Measurements from ENCODE around the gene RHOG.
"Not testable (repeated sequence)": the region's sequence is repeated elsewhere in the genome, so short reads cannot be mapped to it uniquely, and the experiment has no call there.

RHOG gene

DNA sequence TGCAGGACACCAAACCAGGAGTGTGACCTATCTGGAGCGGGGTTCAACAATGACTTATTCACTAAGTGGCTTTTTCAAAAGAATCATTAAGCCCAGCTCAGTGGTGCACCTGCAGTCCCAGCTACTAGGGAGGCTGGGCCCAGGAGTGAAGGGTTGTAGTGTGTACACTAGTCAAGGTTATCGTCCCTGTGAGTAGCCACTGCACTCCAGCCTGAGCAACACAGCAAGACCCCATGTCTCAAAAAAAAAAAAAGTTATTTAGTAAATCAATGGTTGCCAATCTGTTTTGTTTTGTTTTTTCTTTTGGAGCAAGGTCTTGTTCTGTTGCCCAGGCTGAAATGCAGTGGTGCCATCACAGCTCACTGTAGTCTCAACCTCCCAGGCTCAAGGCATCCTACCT lies 7.9 kb downstream of the RHOG start:
- no peak for DNase-seq

DNA sequence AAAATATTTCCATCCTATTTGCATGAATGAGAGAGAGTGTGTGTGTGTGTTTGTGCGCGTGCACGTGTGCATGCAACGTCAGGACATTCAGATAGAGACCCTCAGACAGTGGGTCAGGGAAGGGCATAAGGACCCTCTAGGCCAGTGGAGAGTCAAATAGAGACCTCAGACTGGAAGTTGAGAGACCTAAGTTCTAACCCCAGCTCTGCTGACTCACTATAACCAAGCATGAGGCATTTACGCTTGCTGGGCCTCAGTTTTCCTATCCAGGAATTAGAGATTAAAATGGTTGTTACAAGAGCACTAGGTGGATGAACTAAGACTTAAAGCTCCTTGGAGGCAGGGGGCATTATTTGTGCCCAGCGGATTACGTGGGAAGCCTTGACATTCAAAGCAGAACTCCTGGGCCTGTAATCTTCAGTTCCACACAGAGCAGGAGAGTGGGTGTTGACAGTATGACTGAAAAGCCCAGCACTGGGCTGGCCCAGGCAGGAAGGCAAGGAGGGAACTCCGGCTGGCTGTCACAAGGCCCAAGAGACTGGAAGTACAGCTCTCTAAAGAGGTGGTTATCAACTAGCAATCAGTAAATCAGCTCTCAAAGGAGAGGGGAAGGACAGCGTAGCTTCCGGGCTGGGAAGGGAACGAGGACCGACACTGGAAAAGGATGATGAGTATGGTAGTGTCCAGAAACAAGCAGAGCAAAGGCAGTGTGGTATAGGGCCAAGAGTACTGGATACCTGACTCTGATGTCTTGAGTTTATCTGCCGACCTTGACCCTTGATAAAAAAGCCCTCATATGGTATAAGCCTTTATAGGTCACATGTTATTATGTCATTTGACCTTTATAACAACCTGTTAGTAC lies 9.2 kb downstream of the RHOG start:
- DNase-seq, result no peak

- DNase-seq, result no peak
Observed at GRCh38 chr11:3830730-3831129, 10.0 kb downstream of the RHOG start.

- DNase-seq, result no peak
Observed at GRCh38 chr11:3830088-3830487, 10.7 kb downstream of the RHOG start.

- no peak for DNase-seq
Observed at GRCh38 chr11:3827434-3828186, 13.1 kb downstream of the RHOG start.

DNA sequence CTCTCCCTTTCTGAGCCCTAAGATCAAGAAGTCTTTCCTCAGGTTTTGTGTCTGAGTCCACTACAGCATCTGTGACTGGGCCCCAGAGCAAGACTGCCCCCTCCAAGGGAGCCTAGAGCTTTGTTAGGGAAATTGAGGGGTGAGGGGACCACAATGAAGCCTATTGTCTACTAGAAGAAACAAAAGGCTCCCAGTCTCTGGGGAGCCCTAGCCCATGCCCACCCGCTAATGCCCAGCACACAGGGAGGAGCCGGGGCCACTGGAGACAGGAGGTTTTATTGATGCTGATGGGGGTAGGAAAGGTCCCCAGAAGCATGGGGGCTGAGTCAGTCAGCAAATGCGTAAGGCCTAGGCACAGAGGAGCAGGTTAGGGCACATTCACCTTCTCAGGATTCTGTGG lies 14.0 kb downstream of the RHOG start:
- no peak for DNase-seq

- no peak for DNase-seq
Observed at GRCh38 chr11:3825473-3826154, 15.1 kb downstream of the RHOG start.

DNA sequence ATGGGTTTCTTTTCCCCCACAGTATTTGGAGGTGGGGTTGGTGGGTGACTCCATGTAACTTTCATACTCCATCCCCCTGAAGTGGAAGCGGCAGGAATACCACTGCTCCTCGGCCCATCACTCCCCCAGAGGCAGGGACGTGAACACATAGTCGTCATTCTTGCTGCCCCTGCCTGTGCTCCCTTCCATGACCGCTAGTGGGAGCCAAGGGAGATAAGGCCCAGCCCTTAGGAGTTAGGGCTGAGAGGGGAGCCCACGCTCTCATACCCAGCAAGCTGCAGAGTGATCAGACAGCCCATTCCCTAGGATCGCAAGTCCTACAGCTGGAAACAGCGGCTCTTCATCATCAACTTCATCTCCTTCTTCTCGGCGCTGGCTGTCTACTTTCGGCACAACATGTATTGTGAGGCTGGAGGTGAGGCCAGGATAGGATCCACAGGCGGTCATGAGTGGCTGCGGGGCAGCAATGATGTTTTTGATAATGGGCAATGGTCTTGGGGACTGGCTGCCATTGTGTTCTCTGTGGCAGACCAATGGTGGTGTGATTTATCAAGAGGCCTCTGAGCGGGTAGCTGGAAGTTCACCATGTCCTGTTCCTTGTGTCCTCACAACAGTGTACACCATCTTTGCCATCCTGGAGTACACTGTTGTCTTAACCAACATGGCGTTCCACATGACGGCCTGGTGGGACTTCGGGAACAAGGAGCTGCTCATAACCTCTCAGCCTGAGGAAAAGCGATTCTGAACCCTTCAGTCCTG lies 15.9 kb downstream of the RHOG start:
- peak; percentile 42 for DNase-seq

DNA sequence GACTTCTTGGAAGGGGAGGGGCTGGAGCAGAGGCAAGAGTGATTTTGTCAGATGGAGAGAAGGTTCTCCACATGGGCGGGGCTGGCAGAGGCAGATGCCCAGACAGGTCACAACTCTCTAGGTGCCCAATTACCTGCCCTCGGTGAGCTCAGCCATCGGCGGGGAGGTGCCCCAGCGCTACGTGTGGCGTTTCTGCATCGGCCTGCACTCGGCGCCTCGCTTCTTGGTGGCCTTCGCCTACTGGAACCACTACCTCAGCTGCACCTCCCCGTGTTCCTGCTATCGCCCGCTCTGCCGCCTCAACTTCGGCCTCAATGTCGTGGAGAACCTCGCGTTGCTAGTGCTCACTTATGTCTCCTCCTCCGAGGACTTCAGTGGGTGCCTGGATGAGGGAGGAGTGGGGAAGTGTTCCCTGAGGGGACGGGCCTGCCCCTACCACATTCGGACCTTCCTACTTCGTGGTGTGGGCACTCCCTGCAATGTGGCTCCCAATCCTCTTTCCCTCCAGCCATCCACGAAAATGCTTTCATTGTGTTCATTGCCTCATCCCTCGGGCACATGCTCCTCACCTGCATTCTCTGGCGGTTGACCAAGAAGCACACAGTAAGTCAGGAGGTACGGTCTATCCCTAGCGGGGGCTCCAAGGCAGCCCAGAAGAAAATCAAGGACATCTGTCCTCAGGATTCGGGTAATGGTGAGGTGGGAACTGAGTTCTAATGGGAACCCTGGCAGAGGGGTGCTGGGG lies 16.8 kb downstream of the RHOG start:
- no peak for DNase-seq

DNA sequence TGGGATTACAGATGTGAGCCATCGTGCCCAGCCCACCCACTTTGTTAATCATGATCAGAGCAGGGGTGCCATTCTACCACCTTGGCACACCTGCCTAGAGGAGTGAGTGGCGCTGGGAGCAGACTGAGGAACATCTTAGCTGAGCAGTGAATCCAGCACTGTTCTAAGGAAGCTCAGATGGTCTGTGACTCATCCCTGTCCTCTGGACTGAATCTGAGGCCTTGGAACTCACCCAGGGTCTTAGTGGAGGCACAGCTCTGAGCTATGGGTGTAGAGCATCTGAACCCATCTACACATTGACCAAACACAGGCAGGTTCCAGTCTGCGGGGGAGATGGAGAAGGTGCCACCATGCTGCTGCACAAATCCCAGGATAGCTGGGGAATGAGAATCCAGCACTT lies 17.5 kb downstream of the RHOG start:
- DNase-seq, result no peak

DNA sequence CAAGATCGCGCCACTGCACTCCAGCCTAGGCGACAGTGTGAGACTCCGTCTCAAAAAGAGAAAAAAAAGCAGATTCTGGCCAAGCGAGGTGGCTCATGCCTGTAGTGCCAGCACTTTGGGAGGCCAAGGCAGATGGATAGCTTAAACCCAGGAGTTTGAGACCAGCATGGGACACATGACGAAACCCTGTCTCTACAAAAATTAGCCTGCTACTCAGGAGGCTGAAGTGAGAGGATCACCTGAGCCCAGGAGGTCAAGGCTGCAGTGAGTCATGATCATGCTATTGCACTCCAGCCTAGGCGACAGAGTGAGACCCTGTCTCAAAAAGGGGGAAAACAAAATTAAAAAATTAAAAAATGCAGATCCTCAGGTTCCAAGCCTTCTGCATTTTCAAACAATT lies 18.4 kb downstream of the RHOG start:
- no peak for DNase-seq

- no peak for DNase-seq
Observed at GRCh38 chr11:3820971-3821370, 19.8 kb downstream of the RHOG start.

DNA sequence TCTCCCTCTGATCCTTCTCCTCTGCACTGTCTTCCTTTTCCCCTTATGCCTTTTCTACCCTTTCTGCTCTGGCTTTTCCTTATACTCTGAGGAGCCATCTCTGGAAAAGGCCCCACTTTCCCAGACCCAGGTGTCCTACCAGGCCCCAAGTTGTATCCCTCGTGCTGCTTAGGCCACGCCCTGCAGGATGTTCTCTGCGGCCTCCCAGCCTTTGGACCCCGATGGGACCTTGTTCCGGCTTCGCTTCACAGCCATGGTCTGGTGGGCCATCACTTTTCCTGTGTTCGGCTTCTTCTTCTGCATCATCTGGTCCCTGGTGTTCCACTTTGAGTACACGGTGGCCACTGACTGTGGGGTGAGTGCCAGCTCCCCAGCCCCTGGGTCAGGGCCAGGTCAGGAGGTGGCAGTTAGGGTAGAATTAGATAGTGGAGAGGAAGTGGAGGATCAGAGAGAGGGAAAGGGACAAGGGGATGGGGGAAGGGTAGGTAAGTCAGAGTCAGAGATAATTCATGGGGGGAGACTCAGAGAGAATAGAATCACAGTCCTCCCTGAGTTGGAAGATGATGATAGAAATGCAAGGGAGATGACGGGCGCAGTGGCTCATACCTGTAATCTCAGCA lies 23.5 kb downstream of the RHOG start:
- no peak for DNase-seq

- no peak for DNase-seq
Observed at GRCh38 chr11:3816673-3817072, 24.1 kb downstream of the RHOG start.

GRCh38 chr11:3815845-3816244 lies 24.9 kb downstream of the RHOG start:
- no peak for DNase-seq

DNA sequence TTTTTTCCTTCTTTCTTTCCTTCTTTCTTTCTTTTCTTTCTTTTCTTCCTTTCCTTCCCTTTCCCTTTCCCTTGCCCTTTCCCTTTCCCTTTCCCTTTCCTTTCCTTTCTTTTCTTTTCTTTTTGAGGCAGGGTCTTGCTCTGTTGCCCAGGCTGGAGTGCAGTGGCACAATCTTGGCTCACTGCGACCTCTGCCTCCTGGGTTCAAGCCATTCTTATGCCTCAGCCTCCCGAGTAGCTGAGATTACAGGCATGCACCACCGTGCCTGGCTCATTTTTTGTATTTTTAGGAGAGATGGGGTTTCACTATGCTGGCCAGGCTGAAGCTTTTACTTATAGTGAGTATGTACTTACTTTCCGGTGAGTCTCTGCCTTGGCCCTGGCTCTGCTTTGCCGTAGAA lies 25.9 kb downstream of the RHOG start:
- not testable (repeated sequence) for DNase-seq

GRCh38 chr11:3810951-3811350 lies 29.8 kb downstream of the RHOG start:
- DNase-seq, result no peak

- DNase-seq, result no peak
Observed at GRCh38 chr11:3810446-3810845, 30.3 kb downstream of the RHOG start.

DNA sequence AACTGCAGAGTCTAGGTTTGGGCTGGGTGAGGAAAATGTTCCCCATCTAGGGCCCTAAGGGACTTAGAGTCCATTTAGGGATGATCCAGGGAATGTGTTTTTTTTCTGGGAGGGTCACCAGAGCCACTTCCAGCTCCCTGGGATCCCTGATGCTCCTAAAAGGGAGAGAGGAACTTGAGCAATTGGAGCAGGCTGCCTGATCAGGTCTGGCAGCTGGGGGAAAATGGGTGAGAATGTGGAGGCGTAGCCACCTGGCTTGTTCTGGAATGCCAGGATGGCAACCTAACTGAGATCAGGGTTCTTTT lies 31.2 kb downstream of the RHOG start:
- DNase-seq, result no peak

DNA sequence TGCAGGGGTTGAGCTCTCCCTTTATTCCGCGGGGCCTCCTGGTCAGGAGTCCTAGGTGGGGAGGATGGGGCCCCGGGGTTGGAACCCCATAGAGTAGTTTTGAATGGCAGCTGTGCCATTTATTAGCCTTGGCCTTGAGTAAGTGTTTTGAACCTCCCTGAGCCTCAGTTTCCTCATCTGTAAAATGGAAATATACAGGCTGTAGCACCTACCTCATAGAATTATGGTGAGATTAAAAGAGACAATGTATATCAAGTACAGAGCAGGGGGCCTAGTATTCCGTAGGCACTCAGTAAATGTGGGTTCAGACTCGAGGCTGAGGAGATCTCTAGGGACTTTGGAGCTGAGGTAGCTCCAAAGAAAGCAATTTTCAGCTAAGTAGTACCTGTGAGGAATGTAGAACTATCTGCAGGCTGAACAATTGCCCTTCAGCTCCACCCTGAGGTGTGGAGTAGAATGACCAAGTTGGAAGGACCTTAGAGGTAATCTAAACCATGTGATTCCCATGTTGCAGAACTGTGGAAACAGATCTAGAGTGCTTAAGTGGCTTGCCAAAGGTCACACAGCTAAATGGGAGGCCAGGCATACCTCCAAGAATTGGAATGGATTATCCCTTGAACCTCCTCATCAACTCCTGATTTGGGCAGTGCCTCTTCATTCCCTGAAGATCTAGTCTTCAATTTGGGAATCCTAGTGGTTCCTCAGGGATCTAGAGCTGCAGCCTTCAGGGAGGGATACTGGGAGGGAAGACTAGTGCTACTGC lies 31.7 kb downstream of the RHOG start:
- DNase-seq, result no peak

All from femur (tissue), 1 donor.